Mammary epithelial cell (primary cell): ENCODE measurements around the gene FRRS1.

Experiments
- CTCF ChIP-seq, 2 donors: IDR thresholded peaks in 1 of 2; conservative IDR thresholded peaks in 1 of 2; 2 replicates each; pipeline ENCODE4 v1.5.1; 2011 to 2012; ENCODE audit warnings: inconsistent platforms in 2 of 2, low read length in 2 of 2, mild to moderate bottlenecking in 2 of 2, control low read depth in 1 of 2, low read depth in 1 of 2; ENCODE audit not compliant: insufficient read depth in 1 of 2; ENCODE audit errors: extremely low read depth in 1 of 2
- EZH2 ChIP-seq: IDR thresholded peaks from 2 replicates; pipeline ENCODE4 v1.6.1; 2012; ENCODE audit warnings: low read length, inconsistent platforms, borderline replicate concordance

GRCh38 chr1:99749504-99750347 lies 16.7 kb downstream of the FRRS1 start:
- TF ChIP-seq CTCF (conservative IDR thresholded peaks at IDR 0.05 in 1 of 2, IDR thresholded peaks at IDR 0.05 in 1 of 2; ENCODE audit: extremely low read depth in 1 of 2, insufficient read depth in 1 of 2, low read depth in 1 of 2, low read length in 2 of 2) (no peak), EZH2 (no peak)
